SK-N-SH treated with all-trans-retinoic acid at 6 μM for 48 hours (cell line): ENCODE measurements around the gene CMIP.

ENCODE experiments used
- ATAC-seq: fragments of 200-7000 bp; cut with Tn5 transposase; 3 replicates; pipeline ENCODE4 v1.9.1; 2020; ENCODE audit warnings: mild to moderate bottlenecking, moderate library complexity
- ARNTL ChIP-seq: fragments of 450-650 bp; formaldehyde crosslinking; IDR thresholded peaks from 2 replicates; pipeline ENCODE4 v1.5.0; 2020; ENCODE audit warnings: low read depth, mild to moderate bottlenecking, moderate library complexity, borderline replicate concordance
- BACH2 ChIP-seq: fragments of 250-450 bp; sonication (Bioruptor Pico); IDR thresholded peaks from 2 replicates; pipeline ENCODE4 v1.9.0; 2021; ENCODE audit warnings: mild to moderate bottlenecking, borderline replicate concordance
- CREB5 ChIP-seq: fragments of 250-450 bp; sonication (Bioruptor Pico); IDR thresholded peaks from 2 replicates; pipeline ENCODE4 v1.5.1; 2020; ENCODE audit warnings: low read depth, mild to moderate bottlenecking, moderate library complexity
- CSDC2 ChIP-seq: fragments of 250-450 bp; sonication (Bioruptor Pico); IDR thresholded peaks from 2 replicates; pipeline ENCODE4 v1.5.0; 2020; ENCODE audit warnings: mild to moderate bottlenecking, moderate library complexity
- CSRNP3 ChIP-seq: fragments of 250-450 bp; sonication (Bioruptor Pico); IDR thresholded peaks from 2 replicates; pipeline ENCODE4 v1.5.1; 2021; ENCODE audit warnings: mild to moderate bottlenecking, moderate library complexity
- ESRRG ChIP-seq: fragments of 250-450 bp; sonication (Bioruptor Pico); IDR thresholded peaks from 2 replicates; pipeline ENCODE4 v1.6.1; 2021; ENCODE audit warnings: mild to moderate bottlenecking
- GLIS3 ChIP-seq: fragments of 250-450 bp; sonication (Bioruptor Pico); IDR thresholded peaks from 2 replicates; pipeline ENCODE4 v1.5.0; 2020; ENCODE audit warnings: mild to moderate bottlenecking, moderate library complexity
- ISL1 ChIP-seq: fragments of 250-450 bp; sonication (Bioruptor Pico); IDR thresholded peaks from 2 replicates; pipeline ENCODE4 v2.1.2; 2022; ENCODE audit warnings: mild to moderate bottlenecking, moderate library complexity
- OSR1 ChIP-seq: fragments of 250-450 bp; sonication (Bioruptor Pico); IDR thresholded peaks from 2 replicates; pipeline ENCODE4 v1.8.0; 2022; ENCODE audit warnings: moderate library complexity, mild to moderate bottlenecking, inconsistent platforms
- PATZ1 ChIP-seq: fragments of 250-450 bp; sonication (Bioruptor Pico); IDR thresholded peaks from 2 replicates; pipeline ENCODE4 v1.8.0; 2020; ENCODE audit warnings: mild to moderate bottlenecking, moderate library complexity, borderline replicate concordance
- POU6F1 ChIP-seq: fragments of 250-450 bp; sonication (Bioruptor Pico); IDR thresholded peaks from 2 replicates; pipeline ENCODE4 v1.8.0; 2021; ENCODE audit warnings: low read depth, mild to moderate bottlenecking, moderate library complexity, borderline replicate concordance
- PPARA ChIP-seq: fragments of 250-450 bp; sonication (Bioruptor Pico); IDR thresholded peaks from 2 replicates; pipeline ENCODE4 v1.5.0; 2020; ENCODE audit warnings: mild to moderate bottlenecking, borderline replicate concordance
- RARB ChIP-seq: fragments of 250-450 bp; sonication (Bioruptor Pico); IDR thresholded peaks from 2 replicates; pipeline ENCODE4 v1.8.0; 2021; ENCODE audit warnings: mild to moderate bottlenecking, moderate library complexity
- TCF4 ChIP-seq: fragments of 250-450 bp; sonication (Bioruptor Pico); IDR thresholded peaks from 2 replicates; pipeline ENCODE4 v1.8.0; 2021; ENCODE audit warnings: mild to moderate bottlenecking, moderate library complexity, borderline replicate concordance
- TOX ChIP-seq: fragments of 250-450 bp; sonication (Bioruptor Pico); IDR thresholded peaks from 2 replicates; pipeline ENCODE4 v1.8.0; 2021; ENCODE audit warnings: mild to moderate bottlenecking, moderate library complexity, borderline replicate concordance
- ZC3H10 ChIP-seq: fragments of 250-450 bp; sonication (Bioruptor Pico); IDR thresholded peaks from 2 replicates; pipeline ENCODE4 v1.5.1; 2021; ENCODE audit warnings: mild to moderate bottlenecking, moderate library complexity
- ZFP3 ChIP-seq: fragments of 250-450 bp; sonication (Bioruptor Pico); IDR thresholded peaks from 2 replicates; pipeline ENCODE4 v1.5.0; 2020; ENCODE audit warnings: mild to moderate bottlenecking, moderate library complexity
- ZFP30 ChIP-seq: fragments of 450-650 bp; formaldehyde crosslinking; IDR thresholded peaks from 2 replicates; pipeline ENCODE4 v1.5.0; 2022; ENCODE audit warnings: mild to moderate bottlenecking, moderate library complexity
- ZNF565 ChIP-seq: fragments of 450-650 bp; formaldehyde crosslinking; conservative IDR thresholded peaks from 2 replicates; pipeline ENCODE4 v1.5.0; 2020; ENCODE audit warnings: low read depth, mild to moderate bottlenecking, moderate library complexity
- ZNF70 ChIP-seq: fragments of 450-650 bp; formaldehyde crosslinking; IDR thresholded peaks from 2 replicates; pipeline ENCODE4 v1.5.0; 2020; ENCODE audit warnings: mild to moderate bottlenecking, moderate library complexity
- ZNF8 ChIP-seq: fragments of 450-650 bp; formaldehyde crosslinking; IDR thresholded peaks from 2 replicates; pipeline ENCODE4 v1.5.0; 2020; ENCODE audit warnings: mild to moderate bottlenecking, moderate library complexity

The CMIP gene

GRCh38 chr16:81621496-81621895 is 176.9 kb downstream of the CMIP start:
- TF ChIP-seq POU6F1 (CRISPR knock-in tag) = no peak
- TF ChIP-seq ZFP3 (CRISPR knock-in tag) = no peak
- TF ChIP-seq ARNTL (CRISPR knock-in tag) = no peak
- TF ChIP-seq ZNF70 (CRISPR knock-in tag) = no peak
- no peak for TF ChIP-seq PPARA
- TF ChIP-seq CSDC2 (CRISPR knock-in tag) = no peak
- no peak for TF ChIP-seq GLIS3
- TF ChIP-seq CSRNP3 = no peak
- no peak for TF ChIP-seq PATZ1 (CRISPR knock-in tag)
- TF ChIP-seq CREB5 (CRISPR knock-in tag) = no peak
- no peak for TF ChIP-seq TOX
- no peak for TF ChIP-seq ZC3H10 (CRISPR knock-in tag)
- no peak for TF ChIP-seq TCF4 (CRISPR knock-in tag)
- ATAC-seq = no peak

- TF ChIP-seq PATZ1 (CRISPR knock-in tag) = no peak
- 0 out of 2 replicates have a peak, but pooled peaks have one; percentile 25 for TF ChIP-seq ZNF70 (CRISPR knock-in tag)
- ATAC-seq = peak; percentile 68
Observed at GRCh38 chr16:81623365-81624102, 178.9 kb downstream of the CMIP start.

GRCh38 chr16:81624403-81624759 is 179.8 kb downstream of the CMIP start:
- TF ChIP-seq POU6F1 (CRISPR knock-in tag) = no peak
- no peak for TF ChIP-seq RARB (CRISPR knock-in tag)
- TF ChIP-seq CSRNP3 = no peak
- no peak for TF ChIP-seq ARNTL (CRISPR knock-in tag)
- no peak for TF ChIP-seq ISL1 (CRISPR knock-in tag)
- TF ChIP-seq GLIS3 = no peak
- TF ChIP-seq TOX = no peak
- TF ChIP-seq ESRRG (CRISPR knock-in tag) = no peak
- no peak for TF ChIP-seq OSR1 (CRISPR knock-in tag)
- TF ChIP-seq ZFP3 (CRISPR knock-in tag) = no peak
- TF ChIP-seq ZNF70 (CRISPR knock-in tag) = no peak
- TF ChIP-seq PATZ1 (CRISPR knock-in tag) = no peak
- no peak for TF ChIP-seq ZFP30 (CRISPR knock-in tag)
- TF ChIP-seq ZNF565 = no peak
- no peak for TF ChIP-seq BACH2
- TF ChIP-seq ZNF8 (CRISPR knock-in tag) = no peak
- no peak for TF ChIP-seq CSDC2 (CRISPR knock-in tag)
- TF ChIP-seq, all 23 proteins: peak for 0
- ATAC-seq = no peak
